ENCODE measurements around the gene TSPAN2.
"Not testable (repeated sequence)": the region's sequence is repeated elsewhere in the genome, so short reads cannot be mapped to it uniquely, and the experiment has no call there.

TSPAN2 gene

DNA sequence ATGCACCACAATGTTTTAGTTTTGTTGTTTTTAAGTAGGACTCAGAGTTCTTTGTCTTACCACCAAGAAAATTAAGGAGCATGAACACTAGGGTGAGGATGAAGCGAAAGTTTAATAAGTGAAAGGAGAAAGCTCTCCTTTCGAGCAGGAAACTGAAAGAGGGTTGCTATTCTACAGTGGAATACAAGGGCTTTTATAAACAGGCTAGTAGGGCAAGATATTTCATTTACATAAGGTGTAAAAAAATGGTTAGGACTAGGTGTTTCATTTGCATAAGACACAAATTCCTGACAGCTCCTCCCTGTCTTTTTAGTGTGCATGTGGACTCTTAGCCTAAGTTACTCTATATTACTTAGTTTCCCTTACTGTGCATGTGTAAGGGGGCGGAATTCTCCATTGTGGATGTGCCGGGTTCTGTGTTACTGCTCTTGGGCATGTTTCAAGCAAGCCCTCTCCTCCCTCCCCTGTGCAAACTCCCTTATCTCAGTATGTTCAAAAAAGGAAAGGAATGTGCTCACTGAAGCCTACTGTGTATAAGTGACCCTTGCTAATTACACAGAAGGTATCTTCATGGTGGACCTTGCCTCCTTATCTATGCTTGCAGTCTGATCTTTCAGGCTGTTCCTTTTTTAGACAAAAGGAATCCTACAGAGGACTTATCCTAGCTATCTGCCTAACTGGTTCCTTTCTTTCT, 52.3 kb downstream of the TSPAN2 start:
- no peak for DNase-seq (ENCODE audit: low read depth, low spot score)

DNA sequence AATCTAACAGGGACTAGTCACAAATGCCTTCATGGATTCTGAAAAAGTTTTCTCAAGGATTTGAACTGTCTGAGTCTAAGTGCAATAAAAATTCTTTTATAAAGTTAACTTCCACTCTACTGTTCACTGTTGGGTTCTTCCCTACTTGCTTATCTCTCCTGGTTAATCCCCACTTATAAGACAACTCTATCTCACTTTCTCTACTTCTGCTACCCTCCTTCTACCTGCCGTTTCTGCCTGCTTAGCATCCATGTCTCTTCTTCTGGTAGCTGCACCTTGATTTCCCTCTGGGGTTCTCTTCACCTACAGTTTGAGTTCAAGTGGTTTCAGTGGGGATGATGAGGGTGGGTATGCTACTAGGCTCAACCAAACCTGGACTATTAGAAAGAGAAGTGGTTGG, 53.7 kb downstream of the TSPAN2 start:
- DNase-seq (ENCODE audit: low read depth, low spot score) = no peak

- DNase-seq (ENCODE audit: low read depth, low spot score) = no peak
Measured at GRCh38 chr1:115031595-115031994, 57.7 kb downstream of the TSPAN2 start.

DNA sequence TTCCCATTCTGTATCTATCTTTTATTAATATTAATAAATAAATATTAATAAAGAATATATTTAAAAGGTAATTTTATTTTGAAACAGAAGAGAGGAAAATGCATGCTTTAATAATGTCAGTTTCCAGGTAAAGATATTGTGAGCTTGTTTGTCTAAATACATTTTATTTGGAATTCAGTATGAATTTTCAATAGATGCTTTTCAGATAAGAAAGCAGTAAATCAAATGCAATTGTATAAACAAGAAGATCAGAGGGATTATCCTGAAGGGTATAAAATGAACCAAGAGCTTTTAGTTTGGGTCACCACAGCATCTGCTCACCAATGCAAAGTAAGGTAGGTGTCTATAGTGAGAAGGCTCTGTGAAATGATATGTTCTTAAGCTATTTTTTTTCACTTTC, 59.8 kb downstream of the TSPAN2 start, which contains the start of gene TSHB:
TSHB (plus strand) TSS at position 301 of the 400 bp plus-strand sequence. CDS start 3,537 bp downstream, outside the sequence.
- DNase-seq (ENCODE audit: low read depth, low spot score) = no peak

- DNase-seq (ENCODE audit: low read depth, low spot score) = no peak
Measured at GRCh38 chr1:115023593-115023992, 65.7 kb downstream of the TSPAN2 start.

DNA sequence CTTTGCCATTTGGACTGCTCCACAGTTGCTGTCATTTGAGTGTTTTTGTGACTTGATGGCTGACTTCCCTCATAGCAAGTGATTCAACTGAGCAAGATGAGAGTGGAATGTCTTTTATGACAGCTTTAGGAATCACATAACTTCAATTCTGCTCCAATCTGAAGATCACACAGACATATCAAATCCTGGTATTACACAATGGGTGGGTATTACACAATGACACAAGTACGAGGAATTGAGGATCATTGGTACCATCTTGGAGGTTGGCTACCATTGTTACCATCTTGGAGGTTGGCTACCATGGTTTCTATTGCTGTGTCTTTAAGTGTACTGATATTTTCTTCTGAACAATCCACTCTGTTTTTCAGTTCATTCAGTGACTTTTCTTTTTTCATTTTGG, 68.2 kb downstream of the TSPAN2 start:
- no peak for DNase-seq (ENCODE audit: low read depth, low spot score)

DNA sequence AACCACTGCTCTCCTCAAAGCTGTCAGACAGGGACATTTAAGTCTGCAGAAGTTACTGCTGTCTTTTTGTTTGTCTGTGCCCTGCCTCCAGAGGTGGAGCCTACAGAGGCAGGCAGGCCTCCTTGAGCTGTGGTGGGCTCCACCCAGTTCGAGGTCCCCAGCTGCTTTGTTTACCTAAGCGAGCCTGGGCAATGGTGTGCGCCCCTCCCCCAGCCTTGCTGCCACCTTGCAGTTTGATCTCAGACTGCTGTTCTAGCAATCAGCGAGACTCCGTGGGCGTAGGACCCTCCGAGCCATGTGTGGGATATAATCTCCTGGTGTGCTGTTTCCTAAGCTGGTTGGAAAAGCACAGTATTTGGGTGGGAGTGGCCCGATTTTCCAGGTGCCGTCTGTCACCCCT, 69.8 kb downstream of the TSPAN2 start:
- not testable (repeated sequence) for DNase-seq (ENCODE audit: low read depth, low spot score)

DNA sequence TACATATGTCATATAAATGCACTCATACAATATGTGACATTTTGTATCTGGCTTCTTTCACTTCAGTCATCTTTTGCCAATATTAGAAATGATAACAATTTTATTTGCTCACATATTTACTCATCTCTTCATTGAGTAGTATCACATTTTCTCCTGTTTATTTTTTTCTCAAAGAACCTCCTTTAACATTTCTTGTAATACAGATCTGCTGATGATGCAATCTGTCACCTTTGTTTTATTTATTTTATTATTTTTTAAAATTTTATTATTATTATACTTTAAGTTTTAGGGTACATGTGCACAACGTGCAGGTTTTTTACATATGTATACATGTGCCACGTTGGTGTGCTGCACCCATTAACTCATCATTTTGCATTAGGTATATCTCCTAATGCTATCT, 75.5 kb downstream of the TSPAN2 start:
- no peak for DNase-seq (ENCODE audit: low read depth, low spot score)

GRCh38 chr1:115012434-115012833, 76.9 kb downstream of the TSPAN2 start:
- DNase-seq (ENCODE audit: low read depth, low spot score) = no peak

- DNase-seq (ENCODE audit: low read depth, low spot score) = no peak
Measured at GRCh38 chr1:115012006-115012405, 77.3 kb downstream of the TSPAN2 start.

- no peak for DNase-seq (ENCODE audit: low read depth, low spot score)
Measured at GRCh38 chr1:115006191-115006590, 83.1 kb downstream of the TSPAN2 start.
